ENCODE data around the gene RAB10. TPM values are rescaled to one million over a fixed set of nuclear protein-coding genes. Genes with fewer than 3 reads are reported as not detected.

The RAB10 gene
- polyA plus RNA-seq, 1 donor (not counting 4 experiments of a cell fraction or from before 2014, with no cell fraction given) = 252 TPM

- H4K20me1 ChIP-seq (ENCODE audit: control insufficient read depth, extremely low read depth, insufficient read depth, low read length) = no peaks in the 10 kb centered on the region
- H3K27ac ChIP-seq (ENCODE audit: control insufficient read depth, insufficient read depth, low read length) = peak overlapping the region; percentile 16
- peaks cover 31% of the 10 kb centered on the region for H3K4me1 ChIP-seq (ENCODE audit: control insufficient read depth, extremely low read depth, insufficient read depth, low read length)
- H3K27me3 ChIP-seq (ENCODE audit: control insufficient read depth, extremely low read depth, insufficient read depth, low read length) = no peaks in the 10 kb centered on the region
- H3K9me1 ChIP-seq (ENCODE audit: control insufficient read depth, extremely low read depth, insufficient read depth, low read length) = no peaks in the 10 kb centered on the region
- H3K9me3 ChIP-seq (ENCODE audit: control insufficient read depth, low read depth, low read length) = no peaks in the 10 kb centered on the region
- TF ChIP-seq CTCF (optimal IDR thresholded peaks at IDR 0.05 in 1 of 3, IDR thresholded peaks at IDR 0.05 in 1 of 3, conservative IDR thresholded peaks at IDR 0.05 in 1 of 3; ENCODE audit: extremely low read depth in 1 of 3, insufficient read depth in 2 of 3, low read length in 3 of 3) = no peak
- TF ChIP-seq EZH2 (IDR thresholded peaks at IDR 0.05; ENCODE audit: low read length) = no peak
- FAIRE-seq = peak; percentile 71
- no peaks in the 10 kb centered on the region for H3K36me3 ChIP-seq (ENCODE audit: control insufficient read depth in 2 of 2, extremely low read depth in 1 of 2, insufficient read depth in 2 of 2, low read length in 2 of 2)
- no peak overlapping the region for H3K4me3 ChIP-seq (ENCODE audit: control insufficient read depth in 2 of 3, extremely low read depth in 1 of 3, insufficient read depth in 2 of 3, low read depth in 1 of 3, low read length in 3 of 3)
- no peak overlapping the region for H3K4me2 ChIP-seq (ENCODE audit: control insufficient read depth, extremely low read depth, insufficient read depth, low read depth, low read length)
- no peaks in the 10 kb centered on the region for H3K79me2 ChIP-seq (ENCODE audit: control insufficient read depth, insufficient read depth, low read length)
- dilution Hi-C loops (cut with MboI; ENCODE audit: extremely low pct_ligation_motif_present, low sequenced_read_pairs) = no loop called here
- H2AFZ ChIP-seq (ENCODE audit: control insufficient read depth, low read length) = peak overlapping the region; percentile 82
- DNase-seq (ENCODE audit: low read depth, low spot score) = no peak
- no peak overlapping the region for H3K9ac ChIP-seq (ENCODE audit: control insufficient read depth, extremely low read depth, insufficient read depth, low read length)
Measured at GRCh38 chr2:26002632-26003310, 31.1 kb upstream of the RAB10 start.

GRCh38 chr2:26008095-26008494, 25.8 kb upstream of the RAB10 start:
- Histone ChIP-seq H3K9me1 (ENCODE audit: control insufficient read depth, extremely low read depth, insufficient read depth, low read length) (peaks cover 3% of the 10 kb centered on the region), H3K27me3 (ENCODE audit: control insufficient read depth, extremely low read depth, insufficient read depth, low read length) (no peaks in the 10 kb centered on the region), H3K4me3 (ENCODE audit: control insufficient read depth in 2 of 3, extremely low read depth in 1 of 3, insufficient read depth in 2 of 3, low read depth in 1 of 3, low read length in 3 of 3) (no peak overlapping the region), H3K4me2 (ENCODE audit: control insufficient read depth, extremely low read depth, insufficient read depth, low read depth, low read length) (peak overlapping the region; percentile 64), H3K36me3 (ENCODE audit: control insufficient read depth in 2 of 2, extremely low read depth in 1 of 2, insufficient read depth in 2 of 2, low read length in 2 of 2) (no peaks in the 10 kb centered on the region), H3K79me2 (ENCODE audit: control insufficient read depth, insufficient read depth, low read length) (no peaks in the 10 kb centered on the region), H3K9me3 (ENCODE audit: control insufficient read depth, low read depth, low read length) (no peaks in the 10 kb centered on the region), H3K4me1 (ENCODE audit: control insufficient read depth, extremely low read depth, insufficient read depth, low read length) (peaks cover 42% of the 10 kb centered on the region), H3K9ac (ENCODE audit: control insufficient read depth, extremely low read depth, insufficient read depth, low read length) (peak overlapping the region; percentile 63), H3K27ac (ENCODE audit: control insufficient read depth, insufficient read depth, low read length) (peak overlapping the region; percentile 91), H4K20me1 (ENCODE audit: control insufficient read depth, extremely low read depth, insufficient read depth, low read length) (no peaks in the 10 kb centered on the region), H2AFZ (ENCODE audit: control insufficient read depth, low read length) (no peak overlapping the region)
- no peak for FAIRE-seq
- no peak for DNase-seq (ENCODE audit: low read depth, low spot score)
- dilution Hi-C loops (cut with MboI; ENCODE audit: extremely low pct_ligation_motif_present, low sequenced_read_pairs) = no loop called here
- no peak for TF ChIP-seq CTCF (optimal IDR thresholded peaks at IDR 0.05 in 1 of 3, IDR thresholded peaks at IDR 0.05 in 1 of 3, conservative IDR thresholded peaks at IDR 0.05 in 1 of 3; ENCODE audit: extremely low read depth in 1 of 3, insufficient read depth in 2 of 3, low read length in 3 of 3)
- TF ChIP-seq EZH2 (IDR thresholded peaks at IDR 0.05; ENCODE audit: low read length) = no peak

All from keratinocyte (primary cell).